GM10847 (cell line): Measurements from ENCODE around the gene SKAP1.

Source experiments
- POLR2A ChIP-seq: IDR thresholded peaks from 2 replicates; pipeline ENCODE4 v1.6.1; 2011; ENCODE audit not compliant: insufficient read length; ENCODE audit errors: extremely low read depth

SKAP1 gene

GRCh38 chr17:48429638-48430586, at the start of gene SKAP1:
TSS of gene SKAP1 (minus strand) at chr17:48430214.
- TF ChIP-seq POLR2A: peak; percentile 50

- TF ChIP-seq POLR2A: no peak
These were observed 49.0 kb upstream of the SKAP1 start for GRCh38 chr17:48479014-48479402.

GRCh38 chr17:48478224-48479013, 48.4 kb upstream of the SKAP1 start:
- TF ChIP-seq POLR2A: no peak

GRCh38 chr17:48477221-48477620, 47.2 kb upstream of the SKAP1 start:
- no peak for TF ChIP-seq POLR2A

GRCh38 chr17:48472411-48473281, 42.6 kb upstream of the SKAP1 start:
- no peak for TF ChIP-seq POLR2A

GRCh38 chr17:48471817-48472410, 41.9 kb upstream of the SKAP1 start:
- no peak for TF ChIP-seq POLR2A

- no peak for TF ChIP-seq POLR2A
These were observed 40.5 kb upstream of the SKAP1 start for GRCh38 chr17:48470388-48471034.

GRCh38 chr17:48469227-48469626, 39.2 kb upstream of the SKAP1 start:
- TF ChIP-seq POLR2A: no peak

- TF ChIP-seq POLR2A: no peak
These were observed 38.3 kb upstream of the SKAP1 start for GRCh38 chr17:48468299-48468698.

GRCh38 chr17:48465884-48466283, 35.9 kb upstream of the SKAP1 start:
- TF ChIP-seq POLR2A: no peak

- TF ChIP-seq POLR2A: no peak
These were observed 33.5 kb upstream of the SKAP1 start for GRCh38 chr17:48463526-48463925.

GRCh38 chr17:48462946-48463345, 32.9 kb upstream of the SKAP1 start:
- TF ChIP-seq POLR2A: no peak

- no peak for TF ChIP-seq POLR2A
These were observed 30.0 kb upstream of the SKAP1 start for GRCh38 chr17:48460052-48460451.
